Endothelial cell of umbilical vein (primary cell): Measurements from ENCODE around the gene AMZ1. TPM values are rescaled to one million over a fixed set of nuclear protein-coding genes. Genes with fewer than 3 reads are reported as not detected.
A peak's percentile ranks its signal among the peaks of the same experiment; 100 is the strongest.

ENCODE experiments used
- BruUV-seq: library from RNA; stranded (reverse); fragments of 400-500 nt; replicated peaks from 2 replicates; lab custom pipeline; 2021; lab: Mats Ljungman, UMichigan
- CTCF ChIA-PET: fragments of 300-600, 350-600 bp; sonication (Branson Sonifier 250); formaldehyde crosslinking; loops from one replicate; lab custom pipeline; 2021; ENCODE audit warnings: antibody characterized with exemption, inconsistent platforms; lab: Charles Lee
- POLR2A ChIA-PET: fragments of 300-600, 350-600 bp; sonication (Branson Sonifier 250); formaldehyde crosslinking; loops from one replicate; lab custom pipeline; 2021; ENCODE audit warnings: antibody characterized with exemption, inconsistent platforms; lab: Charles Lee
- DNase-seq: peaks from one replicate; pipeline ENCODE4 v3.0.0-alpha.2; 2011; ENCODE audit warnings: low read depth, low spot score
- FAIRE-seq: peaks from 2 replicates; lab custom pipeline; 2011; peaks lifted over from hg19 to GRCh38; lab: Jason Lieb, UNC
- H2AFZ ChIP-seq: 2 replicates; pipeline ENCODE4 v1.6.0; 2012; ENCODE audit warnings: low read depth, low read length, control low read depth, inconsistent platforms
- H3K27ac ChIP-seq: 2 replicates; pipeline ENCODE4 v1.5.1; 2011; ENCODE audit warnings: low read depth, mild to moderate bottlenecking, control low read depth, low read length, moderate library complexity; ENCODE audit not compliant: insufficient read depth
- H3K27me3 ChIP-seq, 2 experiments: 2 replicates each; pipeline versions ENCODE4 v1.6.0 to v1.6.1; 2011; ENCODE audit warnings: low read length in 2 of 2, mixed read lengths in 1 of 2; ENCODE audit not compliant: control insufficient read depth in 2 of 2, insufficient read depth in 2 of 2
- H3K36me3 ChIP-seq, 2 experiments: 2 replicates in 1 of 2; 3 replicates in 1 of 2; pipeline ENCODE4 v1.5.1; 2011; ENCODE audit warnings: low read length in 2 of 2, mild to moderate bottlenecking in 1 of 2, moderate library complexity in 1 of 2; ENCODE audit not compliant: control insufficient read depth in 2 of 2, insufficient read depth in 2 of 2; ENCODE audit errors: extremely low read depth in 1 of 2
- H3K4me1 ChIP-seq: 3 replicates; pipeline ENCODE4 v1.5.1; 2011; ENCODE audit warnings: mild to moderate bottlenecking, low read length; ENCODE audit not compliant: control insufficient read depth, insufficient read depth; ENCODE audit errors: extremely low read depth
- H3K4me2 ChIP-seq: 2 replicates; pipeline ENCODE4 v1.6.1; 2011; ENCODE audit warnings: low read length, control low read depth, mixed read lengths; ENCODE audit not compliant: insufficient read depth
- H3K4me3 ChIP-seq, 3 experiments: fragments of 200-600 bp in 1 of 3; sonication (generic), shearing (Covaris generic) in 1 of 3; replicated peaks in 1 of 3; 2 replicates each; pipeline ENCODE4 v1.5.1; 2011 to 2016; ENCODE audit warnings: control low read depth in 3 of 3, low read length in 3 of 3, mild to moderate bottlenecking in 2 of 3, inconsistent platforms in 1 of 3, low read depth in 1 of 3, moderate library complexity in 1 of 3; ENCODE audit not compliant: insufficient read depth in 1 of 3
- H3K79me2 ChIP-seq: 2 replicates; pipeline ENCODE4 v1.6.0; 2012; ENCODE audit warnings: low read length, inconsistent platforms; ENCODE audit not compliant: control insufficient read depth, insufficient read depth
- H3K9ac ChIP-seq: replicated peaks from 2 replicates; pipeline ENCODE3; 2011; ENCODE audit warnings: low read length, control low read depth; ENCODE audit not compliant: insufficient read depth; ENCODE audit errors: extremely low read depth
- H3K9me1 ChIP-seq: replicated peaks from 3 replicates; pipeline ENCODE4 v1.6.0; 2011; ENCODE audit warnings: mild to moderate bottlenecking, low read length; ENCODE audit not compliant: control insufficient read depth, insufficient read depth; ENCODE audit errors: extremely low read depth
- H3K9me3 ChIP-seq: replicated peaks from 2 replicates; pipeline ENCODE4 v1.5.1; 2012; ENCODE audit warnings: low read length, inconsistent platforms; ENCODE audit not compliant: control insufficient read depth, insufficient read depth
- H4K20me1 ChIP-seq: replicated peaks from 2 replicates; pipeline ENCODE3; 2011; ENCODE audit warnings: mild to moderate bottlenecking, low read length; ENCODE audit not compliant: control insufficient read depth, insufficient read depth; ENCODE audit errors: extremely low read depth
- CTCF ChIP-seq, 2 donors: IDR thresholded peaks; 1 replicate in 1 of 2; 2 replicates in 1 of 2; pipeline ENCODE4 v1.5.1; 2011; ENCODE audit warnings: low read length in 2 of 2, mild to moderate bottlenecking in 2 of 2, moderate library complexity in 2 of 2, control low read depth in 1 of 2, inconsistent platforms in 1 of 2, low read depth in 1 of 2; ENCODE audit not compliant: insufficient read depth in 1 of 2; ENCODE audit errors: extremely low read depth in 1 of 2
- EZH2 ChIP-seq: IDR thresholded peaks from 2 replicates; pipeline ENCODE4 v1.6.1; 2012; ENCODE audit warnings: borderline replicate concordance, low read depth, mild to moderate bottlenecking, moderate library complexity, low read length, inconsistent platforms; ENCODE audit not compliant: severe bottlenecking
- FOS ChIP-seq: IDR thresholded peaks from 2 replicates; pipeline ENCODE4 v1.6.1; 2011; ENCODE audit warnings: mild to moderate bottlenecking, low read length, moderate library complexity, borderline replicate concordance; ENCODE audit not compliant: insufficient read depth
- GATA2 ChIP-seq: IDR thresholded peaks from 2 replicates; pipeline ENCODE4 v1.7.0; 2011; ENCODE audit warnings: low read depth, mild to moderate bottlenecking, moderate library complexity, mixed read lengths, low read length; ENCODE audit not compliant: insufficient read length, insufficient read depth
- JUN ChIP-seq: IDR thresholded peaks from 2 replicates; pipeline ENCODE4 v1.6.1; 2011; ENCODE audit warnings: borderline replicate concordance, low read depth; ENCODE audit not compliant: insufficient read length, insufficient read depth
- MAX ChIP-seq: IDR thresholded peaks from 2 replicates; pipeline ENCODE4 v1.6.1; 2011; ENCODE audit not compliant: insufficient read depth, insufficient read length
- MYC ChIP-seq: IDR thresholded peaks from one replicate; pipeline ENCODE4 v1.6.1; 2011; ENCODE audit warnings: mild to moderate bottlenecking, low read depth, low read length
- POLR2A ChIP-seq: IDR thresholded peaks from 2 replicates; pipeline ENCODE4 v1.6.1; 2012; ENCODE audit warnings: low read depth, mild to moderate bottlenecking, control low read depth, low read length
- POLR2AphosphoS5 ChIP-seq: IDR thresholded peaks from 2 replicates; pipeline ENCODE4 v1.6.1; 2012; ENCODE audit warnings: low read depth, mild to moderate bottlenecking, control low read depth, low read length, moderate library complexity; ENCODE audit not compliant: insufficient read depth
- dilution Hi-C: fragments of 300-500 bp; cut with MboI; formaldehyde crosslinking; loops from one replicate; pipeline ENCODE4 v1.15.0; 2019; ENCODE audit warnings: low sequenced_read_pairs; ENCODE audit not compliant: extremely low pct_ligation_motif_present
- intact Hi-C: fragments of 100-400 bp; cut with micrococcal nuclease; formaldehyde crosslinking; loops from one replicate; pipeline ENCODE4 v1.10.0; 2022
- polyA plus RNA-seq, 4 experiments: library from polyadenylated mRNA; depleted of rRNA in 3 of 4; stranded (reverse) in 3 of 4; unstranded in 1 of 4; fragments of >200 nt; gene quantifications; 2 replicates each; pipeline versions ENCODE4 v1.2.1 to v1.2.3, GENCODE V29; 2011 to 2012; ENCODE audit warnings: missing spikeins in 1 of 4
- total RNA-seq: library from RNA; stranded (reverse); gene quantifications from 2 replicates; pipeline ENCODE4 v1.2.3, GENCODE V29; 2021

Gene AMZ1
- total and polyA plus RNA-seq, 2 donors (not counting 3 experiments of a cell fraction or from before 2014, with no cell fraction given) = not detected

- Histone ChIP-seq H2AFZ (no peak overlapping the region), H4K20me1 (no peaks in the 10 kb centered on the region), H3K27ac (peak overlapping the region; percentile 60), H3K4me1 (peaks cover 41% of the 10 kb centered on the region), H3K4me3 (no peak overlapping the region), H3K27me3 (no peaks in the 10 kb centered on the region), H3K79me2 (peaks cover 52% of the 10 kb centered on the region), H3K4me2 (peak overlapping the region; percentile 2), H3K9me3 (no peaks in the 10 kb centered on the region), H3K36me3 (peaks cover 12 to 24% of the 10 kb centered on the region in 2 experiments), H3K9me1 (no peaks in the 10 kb centered on the region), H3K9ac (peak overlapping the region; percentile 8)
- TF ChIP-seq GATA2 = no peak
- no peak for TF ChIP-seq JUN
- TF ChIP-seq POLR2A = no peak
- TF ChIP-seq MYC = no peak
- no peak for TF ChIP-seq CTCF (IDR thresholded peaks at IDR 0.05; ENCODE audit: extremely low read depth in 1 of 2, insufficient read depth in 1 of 2, low read depth in 1 of 2, low read length in 2 of 2)
- TF ChIP-seq MAX = no peak
- TF ChIP-seq FOS = no peak
- TF ChIP-seq EZH2 = no peak
- no peak for TF ChIP-seq POLR2AphosphoS5
- dilution Hi-C loops (no loop called here), intact Hi-C loops (loop anchor here (5.0 kb wide), 2 partner anchors 72 to 122 kb away; no protein-coding TSS in a partner anchor)
- FAIRE-seq (no peak), DNase-seq (no peak)
- BruUV-seq = no TSS peak
- CTCF ChIA-PET = interaction anchor here (0.6 to 5.4 kb wide), 7 partner anchors 9 to 65 kb away, joined by 3 to 55 read pairs (median 3); no protein-coding TSS in a partner anchor
- POLR2A ChIA-PET = interaction anchor here (0.5 kb wide), 1 partner anchor 13 kb away, joined by 9 read pairs; no protein-coding TSS in a partner anchor
Observed at GRCh38 chr7:2644562-2645273, 43.3 kb upstream of the AMZ1 start.
